ENCODE results near the gene COL23A1. TPM values are rescaled to one million over a fixed set of nuclear protein-coding genes. Genes with fewer than 3 reads are reported as not detected.

The COL23A1 gene
- total RNA-seq, 1 donor from 2014 or later = 0.86 TPM

DNA sequence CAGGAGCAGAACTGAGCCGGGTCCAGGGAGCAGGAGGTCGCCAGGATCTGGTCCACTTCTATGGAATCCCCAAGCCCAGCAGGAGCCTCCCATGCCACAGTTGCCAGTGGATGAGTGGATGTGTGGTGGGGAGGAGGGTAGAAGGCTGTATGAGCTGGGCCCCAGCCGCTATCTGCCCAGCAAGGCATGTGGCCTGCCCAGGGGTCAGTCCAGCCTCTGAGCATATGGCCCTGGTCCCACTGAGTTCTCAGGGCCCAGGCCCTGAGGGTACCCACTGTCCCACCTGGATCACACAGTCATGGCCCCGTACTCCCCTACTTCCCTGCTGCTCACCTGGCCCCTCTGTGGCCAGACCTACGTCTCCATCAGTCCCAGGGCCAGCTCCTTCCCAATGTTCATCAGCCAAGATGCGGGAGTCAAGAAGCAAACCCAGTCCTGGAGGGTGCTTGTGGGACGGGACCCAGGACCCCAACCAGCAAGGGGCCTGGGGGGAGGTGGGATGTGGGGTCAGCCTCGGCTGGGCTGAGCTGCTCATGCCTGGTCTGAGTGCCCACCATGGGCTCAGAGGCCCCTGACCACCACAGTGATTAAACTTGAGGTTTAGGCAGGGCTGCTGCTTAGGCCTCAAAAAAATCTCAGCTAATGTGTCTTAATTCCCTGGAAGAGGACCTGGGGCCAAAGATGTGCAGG lies 152.7 kb downstream of the COL23A1 start:
- DNase-seq (ENCODE audit: low spot score) = no peak

DNA sequence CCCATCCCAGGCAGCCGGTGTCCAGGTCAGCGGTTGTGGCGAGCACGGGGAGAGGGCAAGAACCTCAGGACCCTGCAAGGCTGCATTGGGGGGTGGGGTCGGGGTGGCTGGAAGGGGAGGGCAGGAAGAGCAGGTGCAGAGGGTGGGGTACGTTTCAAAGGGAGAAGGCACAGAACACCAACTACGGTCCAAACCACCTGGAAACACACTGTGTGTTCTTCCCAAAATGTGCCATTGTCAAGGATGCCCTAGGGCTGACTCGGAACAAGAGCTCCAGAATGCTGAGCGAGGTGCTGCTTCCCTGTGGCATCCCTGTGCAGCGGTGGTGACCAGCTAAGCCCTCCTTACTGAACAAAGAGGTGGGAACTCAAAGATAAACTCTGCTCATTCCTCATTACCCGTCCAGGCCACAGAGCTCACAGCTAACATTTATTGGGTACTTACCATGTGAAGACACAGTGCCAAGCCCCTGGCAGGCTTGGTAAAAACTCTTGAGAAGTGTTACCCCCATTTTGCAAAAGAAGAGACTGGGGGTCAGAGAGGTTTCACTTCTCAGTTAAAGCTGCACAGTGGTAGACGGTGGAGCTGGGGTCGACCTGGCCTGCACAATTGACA lies 153.8 kb downstream of the COL23A1 start:
- DNase-seq (ENCODE audit: low spot score) = no peak

DNA sequence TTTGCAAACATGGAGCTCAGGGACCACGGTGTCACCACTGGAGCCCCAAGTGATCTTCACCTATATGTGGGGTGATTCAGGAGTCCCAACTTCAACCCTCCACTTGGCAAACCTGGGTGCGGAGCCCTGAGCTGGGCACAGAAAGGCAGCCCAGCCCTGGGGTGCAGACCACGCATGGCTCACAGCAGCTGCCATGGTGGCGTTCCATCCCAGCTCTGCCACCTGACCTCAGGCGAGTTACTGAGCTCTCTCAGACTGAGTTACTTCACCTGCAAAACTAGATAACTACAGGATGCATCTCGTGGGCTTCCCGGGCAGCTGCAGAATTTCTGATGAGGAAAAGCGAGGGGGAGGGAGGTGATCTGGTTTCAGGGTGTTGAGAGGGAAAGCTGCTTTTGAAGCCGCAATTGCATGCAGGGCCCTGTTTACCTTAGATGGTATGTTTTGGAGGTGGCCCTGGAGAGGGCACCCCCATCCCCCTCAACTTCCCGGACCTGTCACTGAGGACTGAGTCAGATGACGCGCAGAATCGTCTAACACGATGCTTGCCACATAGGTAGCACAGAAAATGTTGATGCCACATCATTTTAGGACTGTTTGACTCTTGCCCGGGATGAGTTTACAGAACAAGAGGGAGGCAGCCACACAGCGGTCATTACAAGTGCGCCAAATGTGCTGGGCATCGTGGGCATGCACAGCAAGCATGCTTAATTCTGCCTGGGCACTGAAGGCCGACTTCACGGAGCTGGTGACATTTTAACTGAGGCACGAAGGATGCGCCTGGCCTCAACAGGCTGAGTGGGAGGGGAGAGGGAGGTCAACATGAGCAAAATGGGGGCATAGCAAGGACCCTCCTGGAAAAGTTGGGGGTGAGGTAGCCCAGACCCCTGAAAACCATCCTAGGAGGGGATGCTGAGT lies 154.6 kb downstream of the COL23A1 start:
- no peak for DNase-seq (ENCODE audit: low spot score)

DNA sequence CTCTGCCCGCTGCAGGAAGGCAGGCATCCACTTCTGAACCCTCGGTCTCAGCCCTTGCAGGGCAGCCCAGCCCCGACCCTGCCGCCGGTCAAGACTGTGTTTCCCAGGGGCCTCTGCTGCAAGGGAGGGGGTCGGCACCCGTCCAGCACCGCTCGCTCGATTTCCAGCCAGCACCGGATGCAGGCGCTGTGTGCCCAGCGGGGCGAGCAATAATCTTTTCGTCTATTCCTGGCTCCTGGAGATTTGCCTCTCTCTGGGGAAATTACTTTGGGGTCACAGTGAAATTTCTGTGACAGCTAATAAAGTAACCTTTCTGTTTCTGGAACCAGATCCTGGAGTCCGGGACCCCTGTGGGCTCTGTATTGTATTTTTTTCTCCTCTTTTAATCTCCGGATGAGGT lies 155.3 kb downstream of the COL23A1 start:
- no peak for DNase-seq (ENCODE audit: low spot score)

DNA sequence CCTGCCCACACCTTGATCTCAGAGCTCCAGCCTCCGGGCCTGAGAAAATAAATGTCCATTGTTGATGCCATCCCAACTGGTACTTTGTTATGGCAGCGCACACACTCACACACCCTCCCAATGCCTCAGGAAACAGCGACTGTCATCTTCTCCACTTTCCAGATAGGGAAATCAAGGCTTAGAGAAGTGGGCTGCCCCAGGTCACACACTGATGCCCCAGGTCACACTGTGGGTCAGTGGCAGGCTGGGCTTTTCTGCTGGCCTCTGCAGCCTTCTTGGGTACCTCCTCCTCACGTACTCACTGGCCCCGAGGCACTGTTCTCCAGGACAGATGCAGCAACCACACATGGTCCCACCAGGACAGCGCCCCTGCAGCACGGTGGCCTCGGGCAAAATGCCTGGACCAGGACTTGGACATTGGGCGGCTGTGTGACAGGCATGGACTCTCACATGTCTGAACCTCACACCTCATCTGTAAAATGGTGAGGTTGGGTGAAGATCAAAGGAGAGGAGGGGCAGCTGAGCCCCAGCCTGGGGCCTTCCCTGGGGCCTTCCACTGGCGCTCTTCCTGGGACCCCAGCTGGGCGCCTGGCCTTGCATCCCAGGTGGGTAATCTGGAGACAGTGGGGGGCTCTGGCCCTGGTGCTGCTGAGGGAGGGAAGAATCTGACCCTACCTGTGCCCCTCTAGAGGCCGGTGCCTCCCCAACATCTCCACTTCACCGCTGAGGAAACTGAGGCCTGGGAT lies 156.0 kb downstream of the COL23A1 start:
- no peak for DNase-seq (ENCODE audit: low spot score)

DNA sequence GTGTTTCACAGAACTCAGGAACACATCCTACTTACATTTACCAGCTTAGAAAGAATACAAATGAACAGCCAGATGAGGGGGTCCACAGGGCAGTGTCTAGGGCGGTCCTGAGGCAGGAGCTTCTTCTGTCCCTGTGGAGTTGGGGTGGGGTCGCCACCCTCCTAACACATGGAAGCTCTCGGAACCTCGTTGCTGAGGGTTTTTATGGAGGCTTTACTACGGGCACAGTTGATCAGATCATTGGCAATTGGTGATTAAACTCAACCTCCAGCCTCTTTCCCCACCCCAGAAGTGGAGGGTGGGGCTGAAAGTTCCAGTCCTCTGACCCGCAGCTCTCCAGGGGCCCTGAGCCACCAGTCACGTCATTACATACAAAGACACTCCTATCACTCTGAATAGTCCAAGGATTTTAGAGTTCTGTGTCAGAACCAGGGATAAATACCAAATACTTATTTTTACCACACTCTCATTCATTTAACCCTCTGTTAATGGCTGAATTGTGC lies 156.9 kb downstream of the COL23A1 start:
- DNase-seq (ENCODE audit: low spot score) = no peak

DNA sequence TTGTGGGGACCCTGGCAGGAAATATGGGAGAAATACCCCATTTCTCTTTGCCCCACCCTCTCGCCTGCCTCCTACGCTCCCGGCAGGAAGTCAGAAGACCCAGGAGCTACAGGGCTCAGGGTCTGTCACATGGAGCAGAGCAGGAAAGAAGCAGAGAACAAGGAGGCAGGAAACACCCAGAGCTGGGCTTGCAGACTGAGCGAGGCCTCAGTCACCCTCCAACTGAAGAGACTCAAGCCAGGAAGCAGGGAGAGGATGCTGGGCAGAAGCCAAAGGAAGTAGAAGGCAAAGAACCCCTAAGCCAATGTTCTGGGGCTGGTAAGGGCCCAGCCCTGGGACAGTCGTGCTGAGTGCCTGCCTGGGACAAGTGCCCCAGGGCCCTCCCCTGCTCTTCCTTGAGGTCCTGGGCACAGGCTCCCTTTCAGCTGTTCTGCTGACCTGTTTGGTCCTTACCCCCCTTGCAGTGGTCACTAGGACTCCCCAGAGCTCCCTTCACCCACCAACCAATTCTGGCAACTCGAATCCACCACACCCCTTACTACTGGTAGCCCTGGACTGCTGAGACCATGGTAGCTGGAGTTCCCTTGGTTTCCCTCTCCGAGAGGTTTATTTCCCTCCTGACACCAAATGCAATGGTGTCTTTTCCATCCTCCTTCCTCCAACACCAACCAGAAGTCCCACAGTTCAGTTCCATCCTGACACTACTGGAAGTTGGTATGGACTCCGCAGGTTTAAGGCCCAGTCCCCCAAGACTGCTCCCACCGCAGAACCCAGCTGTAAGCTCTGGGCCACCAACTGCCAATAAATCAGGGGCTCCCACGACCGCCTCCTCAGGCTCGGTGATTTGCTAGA lies 157.5 kb downstream of the COL23A1 start:
- peak; percentile 3 for DNase-seq (ENCODE audit: low spot score)

DNA sequence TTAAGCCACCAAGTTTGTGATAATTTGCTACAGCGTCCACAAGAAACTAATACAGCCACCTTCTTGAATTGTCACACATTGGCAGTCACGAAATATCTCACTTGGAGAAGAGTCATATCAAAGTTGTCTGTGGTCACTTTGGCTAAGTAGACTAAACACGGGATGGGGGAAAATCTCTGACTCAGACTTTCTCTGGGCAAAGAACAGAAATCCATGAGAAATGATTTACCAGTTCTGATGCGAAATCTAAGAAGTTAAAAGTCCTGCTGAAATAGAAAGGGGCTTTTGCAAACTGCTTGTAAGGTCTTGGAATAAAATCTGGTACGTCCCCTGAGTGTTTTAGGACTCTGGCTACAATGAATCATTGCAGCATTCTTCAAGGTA lies 158.4 kb downstream of the COL23A1 start:
- DNase-seq (ENCODE audit: low spot score) = no peak

DNA sequence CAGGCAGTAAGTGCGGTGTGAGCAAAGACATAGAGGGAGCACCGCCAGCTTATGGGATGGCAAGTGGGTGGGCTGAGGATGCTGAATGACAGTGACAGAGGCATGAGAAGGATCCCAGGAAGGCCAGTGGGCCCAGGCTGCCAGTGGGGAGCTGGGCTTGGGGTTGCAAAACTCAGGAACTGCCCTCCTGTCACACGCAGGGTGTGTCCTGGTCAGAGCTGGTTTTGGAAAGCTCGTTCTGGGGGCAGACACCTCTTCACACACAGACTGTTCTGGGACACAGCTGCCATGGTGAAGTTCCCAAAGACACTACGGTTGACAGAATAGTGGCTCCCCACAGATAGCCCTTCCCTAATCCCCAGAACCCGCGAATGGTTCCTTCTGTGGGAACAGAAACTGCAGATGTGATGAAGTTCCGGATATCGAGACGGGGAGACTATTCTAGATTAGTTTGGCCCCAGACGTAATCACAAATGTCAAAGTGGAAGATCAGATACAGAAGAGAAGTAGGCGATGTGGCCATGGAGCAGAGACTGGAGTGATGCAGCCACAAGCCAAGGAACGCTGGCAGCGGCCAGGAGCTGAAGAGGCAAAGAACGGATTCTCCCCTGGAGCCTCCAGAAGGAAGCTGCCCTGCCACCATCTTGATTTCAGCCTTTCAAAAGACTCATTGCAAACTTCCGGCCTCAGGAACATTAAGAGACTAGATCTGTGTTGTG lies 159.0 kb downstream of the COL23A1 start:
- DNase-seq (ENCODE audit: low spot score) = peak; percentile 4

DNA sequence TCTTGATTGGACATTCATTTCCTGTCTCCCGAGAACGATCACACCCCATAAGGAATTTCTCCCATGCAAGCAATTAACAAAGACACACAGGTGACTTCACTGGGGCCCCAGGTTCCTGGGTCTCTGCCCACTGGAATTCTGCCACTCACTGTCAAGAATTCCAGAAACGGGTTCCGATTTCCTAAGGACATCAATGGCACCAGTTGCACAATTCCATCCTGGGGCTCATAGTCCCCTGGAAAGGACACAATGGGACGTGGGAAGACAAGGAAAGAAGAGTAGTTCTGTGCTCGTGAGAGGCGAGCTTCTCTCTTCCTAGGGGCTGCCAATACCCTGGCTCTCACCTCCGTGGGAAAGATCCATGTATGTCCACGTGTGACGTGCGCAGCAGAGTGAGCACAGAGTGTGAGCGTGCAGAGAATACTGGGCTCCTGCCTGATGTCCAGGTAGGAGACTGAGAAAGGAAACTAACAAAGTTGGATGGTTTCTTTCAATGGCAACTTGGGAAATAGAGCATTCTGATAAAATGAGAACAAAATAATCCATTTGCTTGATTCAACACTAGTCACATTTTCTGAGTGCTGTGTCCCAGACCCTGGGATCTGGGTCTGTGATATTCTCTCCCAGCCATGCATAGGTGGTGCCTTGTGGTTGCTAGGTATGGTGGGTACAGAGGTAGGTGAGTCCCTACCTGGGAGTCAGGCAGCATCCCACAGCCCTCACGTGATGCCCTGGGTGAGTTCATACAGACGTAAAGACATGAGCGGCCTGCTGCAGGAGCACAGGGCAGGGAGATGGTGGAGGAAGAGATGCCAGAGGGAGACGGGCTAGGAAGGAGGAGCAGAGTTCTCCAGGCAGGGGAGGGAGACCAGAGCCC lies 159.8 kb downstream of the COL23A1 start:
- peak; percentile 3 for DNase-seq (ENCODE audit: low spot score)

DNA sequence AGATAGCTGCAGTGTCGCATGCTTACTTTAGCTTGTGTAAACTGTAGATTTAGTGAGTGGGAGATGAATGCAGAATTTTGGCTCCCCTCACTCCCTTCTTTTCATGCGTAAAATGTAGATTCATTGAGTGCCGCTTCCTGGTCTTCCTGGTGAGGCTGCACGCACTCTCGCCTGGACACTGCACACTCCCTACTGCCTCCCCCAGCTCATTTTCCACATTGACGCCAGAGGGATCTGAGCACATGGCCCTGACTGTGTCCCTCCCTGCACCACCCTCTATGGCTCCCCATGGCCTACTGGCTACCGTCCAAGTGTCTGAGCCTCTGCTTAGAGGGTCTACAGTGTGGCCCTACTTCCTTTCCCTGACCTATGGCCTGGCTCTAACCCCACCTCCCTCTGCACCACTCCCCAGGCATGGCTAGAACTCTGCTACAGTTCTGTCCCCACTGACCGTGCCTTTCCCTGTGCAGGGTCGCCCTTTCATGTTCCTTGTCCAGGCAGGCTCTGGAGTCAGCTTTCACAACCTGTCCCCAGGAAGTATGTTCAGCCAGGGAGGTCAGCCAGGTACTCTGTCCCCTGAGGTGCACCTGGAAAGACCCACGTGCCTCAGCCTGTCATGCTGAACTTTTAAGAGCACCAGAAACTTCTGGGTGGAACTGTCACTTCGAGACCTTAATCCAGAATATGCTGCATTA lies 160.6 kb downstream of the COL23A1 start:
- DNase-seq (ENCODE audit: low spot score) = peak; percentile 6

DNA sequence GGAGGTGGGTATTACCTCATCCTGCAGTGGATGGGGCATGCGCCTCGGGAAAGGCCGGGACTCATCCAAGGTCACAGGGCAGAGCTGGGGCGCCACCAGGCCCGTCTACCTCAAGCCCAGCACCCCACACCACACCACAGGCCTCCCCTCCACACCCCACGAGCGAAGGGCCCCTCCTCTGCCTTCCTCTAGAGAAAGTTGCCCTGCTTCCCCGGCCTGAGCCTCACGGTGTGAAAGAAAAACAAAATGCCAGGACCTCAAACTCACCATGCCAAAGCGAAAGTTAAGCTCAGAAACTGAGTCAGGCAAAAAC lies 161.1 kb downstream of the COL23A1 start:
- DNase-seq (ENCODE audit: low spot score) = no peak

DNA sequence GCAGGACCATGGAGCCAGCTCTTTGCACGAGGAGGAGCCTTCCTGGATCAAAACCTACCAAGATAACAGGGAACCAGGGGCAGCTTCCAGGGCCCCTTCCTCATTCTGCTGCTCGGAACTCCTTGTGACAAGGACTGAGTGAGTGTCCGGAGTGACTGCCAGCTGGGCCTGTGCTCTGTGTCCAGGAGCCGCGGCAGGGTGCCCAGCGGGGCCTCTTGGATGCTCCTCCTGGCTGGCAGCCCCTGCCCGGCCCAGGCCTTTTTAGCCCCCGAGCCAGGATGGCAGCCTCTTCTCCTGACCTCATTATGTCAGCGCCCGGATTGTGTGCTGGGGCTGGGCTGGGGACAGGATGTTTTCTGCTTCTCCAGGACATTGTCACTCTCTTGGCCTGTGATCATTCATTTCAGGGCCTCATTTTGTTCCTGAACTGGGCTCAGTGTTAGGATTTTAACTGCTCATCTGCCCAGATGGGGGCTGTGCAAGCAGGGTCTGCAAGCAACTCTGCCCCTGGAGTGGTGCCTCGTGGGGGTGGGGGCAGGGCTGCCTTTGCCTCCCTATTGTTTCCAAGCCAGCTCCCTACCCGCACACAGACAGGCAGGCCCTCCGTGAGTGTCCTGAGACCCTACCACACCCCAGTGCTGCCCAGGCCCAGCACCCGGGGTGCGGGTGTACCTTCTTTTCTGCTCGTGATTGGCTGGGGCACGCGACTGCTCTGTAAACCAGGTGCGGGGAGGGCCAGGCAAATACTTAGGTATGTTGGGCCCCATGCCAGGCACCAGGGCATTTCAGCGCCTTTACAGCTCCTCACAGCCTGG lies 161.6 kb downstream of the COL23A1 start:
- peak; percentile 9 for DNase-seq (ENCODE audit: low spot score)

DNA sequence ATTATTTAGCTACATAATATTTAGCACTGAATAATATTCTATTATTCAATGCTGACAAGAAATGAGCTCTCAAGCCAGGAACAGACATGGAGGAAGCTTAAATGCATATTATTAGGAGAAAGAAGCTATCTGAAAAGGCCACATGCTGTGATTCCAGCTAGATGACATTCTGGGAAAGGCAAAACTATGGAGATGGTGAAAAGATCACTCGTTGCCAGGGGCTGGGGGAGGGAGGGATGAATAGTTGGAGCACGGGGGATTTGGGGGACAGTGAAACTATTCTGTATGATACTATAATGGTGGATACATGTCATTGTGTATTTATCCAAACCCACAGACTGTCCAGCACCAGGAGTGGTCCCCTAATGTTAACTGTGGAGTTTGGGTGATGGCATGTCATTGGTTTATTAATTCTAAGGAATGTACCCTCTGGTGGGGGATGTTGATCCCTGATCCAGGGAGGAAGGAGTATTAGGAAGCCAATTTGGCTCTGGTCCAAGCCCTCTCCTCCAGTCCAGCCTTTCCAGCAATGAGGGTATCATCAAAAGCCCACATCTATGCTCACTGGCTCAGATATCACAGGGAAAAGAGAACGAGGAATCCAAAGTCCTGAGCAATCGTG lies 162.5 kb downstream of the COL23A1 start:
- peak; percentile 3 for DNase-seq (ENCODE audit: low spot score)

DNA sequence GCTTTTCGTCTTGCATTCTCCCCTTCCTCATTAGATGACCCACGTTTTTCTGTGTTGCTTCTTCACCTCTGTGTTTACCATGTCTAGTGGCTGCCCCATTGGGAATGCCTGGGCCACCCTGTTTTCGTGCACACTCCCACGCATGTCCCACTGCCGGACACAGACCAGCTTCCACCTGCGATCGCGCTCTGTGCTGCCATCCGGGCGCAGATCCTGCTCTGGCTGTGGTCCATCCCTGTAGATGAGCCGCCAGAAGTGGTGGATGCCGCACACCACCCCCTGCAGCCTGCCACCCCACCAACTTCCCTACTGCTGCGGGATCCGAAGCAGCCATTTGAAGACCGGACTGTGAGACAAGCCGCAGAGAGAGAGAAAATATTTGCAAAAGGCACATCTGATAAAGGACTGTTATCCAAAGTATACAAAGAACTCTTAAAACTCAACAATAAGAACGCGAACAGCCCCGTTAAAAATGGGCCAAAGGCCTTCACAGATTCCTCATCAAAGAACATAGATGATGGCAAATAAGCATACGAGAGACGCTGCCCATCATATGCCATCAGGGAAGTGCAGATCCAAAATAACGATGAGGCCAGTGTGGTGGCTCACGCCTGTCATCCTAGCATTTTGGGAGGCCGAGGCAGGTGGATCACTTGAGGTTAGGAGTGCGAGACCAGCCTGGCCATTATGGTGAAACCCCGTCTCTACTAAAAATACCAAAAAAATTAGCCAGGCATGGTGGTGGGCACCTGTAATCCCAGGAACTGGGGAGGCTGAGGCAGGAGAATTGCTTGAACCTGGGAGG lies 163.7 kb downstream of the COL23A1 start:
- no peak for DNase-seq (ENCODE audit: low spot score)

DNA sequence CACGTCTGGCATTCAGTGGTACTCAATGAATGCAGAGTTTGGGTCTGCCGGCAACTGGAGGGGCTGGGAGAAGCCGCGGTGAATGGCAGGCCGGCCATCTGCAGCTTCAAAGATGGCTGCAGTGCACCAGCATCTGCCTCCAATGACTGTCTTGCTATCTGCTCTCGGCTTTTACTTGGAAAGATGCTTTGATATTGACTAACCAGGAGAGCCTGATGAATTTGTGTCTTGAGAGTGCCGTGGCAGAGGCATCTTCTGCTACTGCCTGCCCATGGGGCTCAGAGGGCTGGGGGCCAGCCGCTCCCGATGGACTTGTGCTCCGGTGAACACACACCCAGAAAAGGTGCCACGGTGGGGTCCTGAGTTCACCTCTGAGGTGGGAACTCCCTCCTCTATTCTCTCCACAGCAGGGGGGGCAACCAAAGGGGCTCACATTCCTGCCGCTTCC lies 164.5 kb downstream of the COL23A1 start:
- DNase-seq (ENCODE audit: low spot score) = no peak

All from mucosa of gallbladder (tissue), 1 donor.